Left renal pelvis (tissue), 4 donors: Measurements from ENCODE around the gene NLRP6. TPM values are rescaled to one million over a fixed set of nuclear protein-coding genes. Genes with fewer than 3 reads are reported as not detected.
"Not testable (repeated sequence)": the region's sequence is repeated elsewhere in the genome, so short reads cannot be mapped to it uniquely, and the experiment has no call there.

Experiments used
- DNase-seq, 4 donors: peaks; one replicate each; pipeline ENCODE4 v3.0.0-alpha.2; 2013; ENCODE audit warnings: low read depth in 4 of 4, low spot score in 3 of 4
- polyA plus RNA-seq, 4 donors: library from polyadenylated mRNA; unstranded; fragments of 120-200 nt; gene quantifications; one replicate each; pipeline ENCODE4 v1.2.1, GENCODE V29; 2013; ENCODE audit not compliant: insufficient read length in 4 of 4

The NLRP6 gene
- polyA plus RNA-seq, 4 donors: 0.04 to 0.50 (median 0.22) TPM

DNA sequence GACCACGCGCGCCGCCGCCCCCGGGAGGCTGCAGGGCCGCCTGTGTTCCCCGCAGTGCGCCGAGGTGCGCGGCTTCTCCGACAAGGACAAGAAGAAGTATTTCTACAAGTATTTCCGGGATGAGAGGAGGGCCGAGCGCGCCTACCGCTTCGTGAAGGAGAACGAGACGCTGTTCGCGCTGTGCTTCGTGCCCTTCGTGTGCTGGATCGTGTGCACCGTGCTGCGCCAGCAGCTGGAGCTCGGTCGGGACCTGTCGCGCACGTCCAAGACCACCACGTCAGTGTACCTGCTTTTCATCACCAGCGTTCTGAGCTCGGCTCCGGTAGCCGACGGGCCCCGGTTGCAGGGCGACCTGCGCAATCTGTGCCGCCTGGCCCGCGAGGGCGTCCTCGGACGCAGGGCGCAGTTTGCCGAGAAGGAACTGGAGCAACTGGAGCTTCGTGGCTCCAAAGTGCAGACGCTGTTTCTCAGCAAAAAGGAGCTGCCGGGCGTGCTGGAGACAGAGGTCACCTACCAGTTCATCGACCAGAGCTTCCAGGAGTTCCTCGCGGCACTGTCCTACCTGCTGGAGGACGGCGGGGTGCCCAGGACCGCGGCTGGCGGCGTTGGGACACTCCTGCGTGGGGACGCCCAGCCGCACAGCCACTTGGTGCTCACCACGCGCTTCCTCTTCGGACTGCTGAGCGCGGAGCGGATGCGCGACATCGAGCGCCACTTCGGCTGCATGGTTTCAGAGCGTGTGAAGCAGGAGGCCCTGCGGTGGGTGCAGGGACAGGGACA is 2.7 kb downstream of the NLRP6 start:
- no peak for DNase-seq

DNA sequence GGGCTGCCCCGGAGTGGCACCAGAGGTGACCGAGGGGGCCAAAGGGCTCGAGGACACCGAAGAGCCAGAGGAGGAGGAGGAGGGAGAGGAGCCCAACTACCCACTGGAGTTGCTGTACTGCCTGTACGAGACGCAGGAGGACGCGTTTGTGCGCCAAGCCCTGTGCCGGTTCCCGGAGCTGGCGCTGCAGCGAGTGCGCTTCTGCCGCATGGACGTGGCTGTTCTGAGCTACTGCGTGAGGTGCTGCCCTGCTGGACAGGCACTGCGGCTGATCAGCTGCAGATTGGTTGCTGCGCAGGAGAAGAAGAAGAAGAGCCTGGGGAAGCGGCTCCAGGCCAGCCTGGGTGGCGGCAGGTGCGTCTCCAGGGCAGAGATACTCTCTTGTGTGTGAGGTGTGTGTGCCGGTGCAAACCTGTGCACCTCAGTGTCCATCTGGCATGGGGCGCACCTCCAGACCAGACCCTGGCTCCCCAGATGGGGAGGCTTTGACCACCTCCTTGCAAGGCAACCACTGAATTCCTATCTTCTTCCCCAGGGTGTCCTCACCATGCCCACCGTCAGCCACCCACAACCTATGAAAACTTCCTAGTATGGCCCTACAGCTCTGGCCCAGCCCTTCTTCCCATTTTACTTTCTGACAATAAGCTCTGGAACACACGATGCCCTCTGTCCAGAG is 3.4 kb downstream of the NLRP6 start:
- DNase-seq: no peak

DNA sequence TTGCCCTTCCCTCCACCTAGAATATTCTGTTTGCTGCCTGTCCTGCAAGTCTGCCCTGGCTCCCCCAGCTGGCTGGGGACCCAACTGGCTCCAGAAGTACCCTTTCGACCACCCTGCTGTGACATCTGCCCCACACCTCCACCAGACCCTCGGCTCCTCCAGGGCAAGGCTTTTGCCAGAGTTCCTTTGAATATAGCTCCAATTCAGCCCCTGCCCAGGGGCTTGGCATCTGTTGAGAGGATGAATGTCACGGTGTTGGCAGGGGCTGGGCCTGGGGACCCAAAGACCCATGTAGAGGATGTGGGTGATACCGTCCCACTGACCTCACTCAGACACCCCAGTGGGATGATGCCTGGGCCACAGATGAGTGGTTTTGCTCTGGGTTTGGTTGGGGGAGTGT is 4.0 kb downstream of the NLRP6 start:
- DNase-seq: no peak

DNA sequence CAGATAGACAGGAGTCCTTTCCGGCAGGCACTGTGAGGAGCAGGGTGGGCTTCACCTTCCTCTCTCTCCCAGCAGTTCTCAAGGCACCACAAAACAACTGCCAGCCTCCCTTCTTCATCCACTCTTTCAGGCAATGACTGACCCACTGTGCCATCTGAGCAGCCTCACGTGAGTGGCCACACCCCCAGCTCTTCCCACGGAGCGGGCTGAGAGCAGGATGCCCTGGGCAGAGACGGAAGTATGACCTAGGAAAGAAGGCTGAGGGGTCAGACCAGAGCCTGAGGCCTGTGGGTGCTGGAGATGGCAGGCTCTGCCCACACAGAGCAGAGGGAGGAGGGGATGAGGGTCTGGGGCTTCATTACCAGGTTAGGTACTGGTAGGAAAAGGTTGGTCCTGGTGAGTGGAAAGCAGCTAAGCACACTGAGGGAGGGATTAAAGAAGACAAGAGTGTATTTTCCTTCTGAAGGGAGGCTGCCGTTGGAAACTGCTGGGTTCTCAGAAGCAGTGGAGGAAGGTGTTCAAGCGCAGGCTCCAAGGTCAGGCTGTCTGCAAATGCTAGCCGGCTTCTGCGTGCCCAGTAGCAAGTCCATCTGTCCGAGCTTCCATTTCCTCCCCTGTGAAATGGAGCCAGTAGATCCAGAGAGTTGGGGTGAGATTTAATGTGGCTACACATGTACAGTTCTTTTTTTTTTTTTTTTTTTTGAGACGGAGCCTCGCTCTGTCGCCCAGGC is 4.6 kb downstream of the NLRP6 start:
- DNase-seq: no peak

DNA sequence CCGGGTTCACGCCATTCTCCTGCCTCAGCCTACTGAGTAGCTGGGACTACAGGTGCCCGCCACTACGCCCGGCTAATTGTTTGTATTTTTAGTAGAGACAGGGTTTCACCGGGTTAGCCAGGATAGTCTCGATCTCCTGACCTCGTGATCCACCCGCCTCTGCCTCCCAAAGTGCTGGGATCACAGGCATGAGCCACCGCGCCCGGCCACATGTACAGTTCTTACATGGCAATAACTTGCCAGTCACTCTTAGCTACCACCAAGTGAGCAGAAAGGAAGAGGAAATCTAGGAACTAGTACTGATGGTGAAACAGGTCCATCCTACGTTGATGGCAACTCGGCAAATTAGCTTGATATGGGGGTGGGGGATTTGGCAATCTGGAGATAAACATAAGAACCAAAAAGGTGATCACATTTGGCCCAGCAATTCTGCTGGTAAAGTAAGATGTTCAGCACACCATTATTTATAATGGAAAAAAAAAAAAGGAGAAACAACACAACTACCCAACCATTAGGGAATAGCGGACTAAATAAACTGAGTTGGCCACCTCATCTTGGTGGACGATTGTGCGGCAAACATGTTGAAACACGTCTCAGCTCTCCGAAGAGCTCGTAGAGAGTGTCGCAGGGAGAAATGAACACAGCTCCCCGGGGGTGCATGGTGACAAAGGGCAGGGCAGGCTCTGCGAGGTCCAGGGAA is 5.3 kb downstream of the NLRP6 start:
- no peak for DNase-seq

DNA sequence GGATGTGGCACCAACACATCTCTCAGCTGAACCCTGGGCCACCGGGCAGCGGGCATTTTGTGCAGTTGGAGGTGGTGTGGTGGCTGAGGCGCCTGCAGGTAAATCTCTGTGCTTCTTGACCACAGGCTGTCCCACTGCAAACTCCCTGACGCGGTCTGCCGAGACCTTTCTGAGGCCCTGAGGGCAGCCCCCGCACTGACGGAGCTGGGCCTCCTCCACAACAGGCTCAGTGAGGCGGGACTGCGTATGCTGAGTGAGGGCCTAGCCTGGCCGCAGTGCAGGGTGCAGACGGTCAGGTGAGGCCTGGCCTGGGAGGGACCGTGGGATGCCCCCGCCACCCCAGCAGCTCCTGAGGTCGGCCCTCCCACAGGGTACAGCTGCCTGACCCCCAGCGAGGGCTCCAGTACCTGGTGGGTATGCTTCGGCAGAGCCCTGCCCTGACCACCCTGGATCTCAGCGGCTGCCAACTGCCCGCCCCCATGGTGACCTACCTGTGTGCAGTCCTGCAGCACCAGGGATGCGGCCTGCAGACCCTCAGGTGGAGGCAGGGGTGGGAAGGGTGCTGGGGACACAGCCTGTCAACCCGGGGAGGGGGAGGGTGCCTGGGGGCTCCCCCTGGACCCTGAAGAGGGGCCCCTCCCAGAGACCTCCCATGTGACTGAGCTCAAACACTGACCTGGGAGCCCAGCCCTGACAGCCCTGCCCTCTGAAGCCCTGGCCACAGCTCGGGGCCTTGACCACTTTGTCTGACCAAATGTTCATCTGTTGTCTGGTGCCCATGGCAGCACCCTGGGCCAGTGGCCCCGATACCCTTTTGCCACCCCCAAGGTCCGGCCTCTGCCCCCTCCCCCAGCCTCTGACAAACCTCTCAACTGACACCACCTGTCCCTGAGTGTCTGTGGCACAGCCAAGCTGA is 6.2 kb downstream of the NLRP6 start:
- no peak for DNase-seq

DNA sequence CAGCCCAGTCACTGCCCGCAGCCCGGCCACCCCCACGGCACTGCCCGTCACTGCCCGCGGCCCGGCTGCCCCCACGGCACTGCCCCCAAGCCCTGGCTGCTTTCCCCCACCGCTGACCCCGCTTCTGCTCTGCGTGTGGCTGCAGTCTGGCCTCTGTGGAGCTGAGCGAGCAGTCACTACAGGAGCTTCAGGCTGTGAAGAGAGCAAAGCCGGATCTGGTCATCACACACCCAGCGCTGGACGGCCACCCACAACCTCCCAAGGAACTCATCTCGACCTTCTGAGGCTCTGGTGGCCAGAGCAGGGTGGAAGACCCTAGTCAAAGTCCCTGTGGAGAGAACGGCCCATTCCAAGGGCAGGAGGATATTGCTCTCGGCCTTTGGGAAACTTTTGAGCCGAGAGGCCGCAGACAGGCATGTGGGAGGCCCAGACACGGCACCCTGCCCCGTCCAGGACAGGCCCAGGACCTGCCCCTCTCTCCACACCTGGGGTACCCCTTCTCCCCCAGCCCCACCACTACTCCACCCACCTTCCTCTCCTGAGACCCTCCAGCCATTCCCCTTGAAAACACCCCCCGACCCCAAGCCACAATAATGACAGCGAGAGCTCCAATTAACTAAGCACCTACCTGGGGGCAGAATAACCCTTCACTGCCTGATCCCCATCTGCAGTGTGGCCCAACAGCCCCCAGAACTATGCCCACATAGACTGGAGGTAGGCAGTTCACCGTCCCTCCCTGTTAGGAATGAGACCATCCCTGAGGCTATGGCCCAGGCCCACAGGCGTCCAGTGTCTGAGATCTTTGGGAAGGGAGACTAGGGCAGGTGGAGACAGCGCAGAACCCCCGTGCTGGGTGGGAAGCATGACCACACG is 7.0 kb downstream of the NLRP6 start:
- no peak for DNase-seq

DNA sequence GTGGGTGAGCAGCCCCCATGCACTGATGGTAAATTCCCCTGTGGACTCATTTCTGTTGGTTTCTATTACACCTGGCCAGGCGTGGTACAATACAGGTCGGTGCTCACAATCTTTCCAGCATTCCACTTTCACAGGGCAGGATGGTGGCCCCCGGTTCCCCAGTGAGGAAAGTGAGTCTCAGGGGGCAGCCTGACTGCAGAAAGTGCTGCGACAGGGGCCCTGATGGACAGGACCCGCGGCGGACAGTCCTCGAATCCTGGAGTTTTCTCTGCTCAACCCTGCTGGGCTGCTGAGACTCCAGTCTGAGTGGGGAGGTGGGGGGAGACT is 7.7 kb downstream of the NLRP6 start:
- no peak for DNase-seq

DNA sequence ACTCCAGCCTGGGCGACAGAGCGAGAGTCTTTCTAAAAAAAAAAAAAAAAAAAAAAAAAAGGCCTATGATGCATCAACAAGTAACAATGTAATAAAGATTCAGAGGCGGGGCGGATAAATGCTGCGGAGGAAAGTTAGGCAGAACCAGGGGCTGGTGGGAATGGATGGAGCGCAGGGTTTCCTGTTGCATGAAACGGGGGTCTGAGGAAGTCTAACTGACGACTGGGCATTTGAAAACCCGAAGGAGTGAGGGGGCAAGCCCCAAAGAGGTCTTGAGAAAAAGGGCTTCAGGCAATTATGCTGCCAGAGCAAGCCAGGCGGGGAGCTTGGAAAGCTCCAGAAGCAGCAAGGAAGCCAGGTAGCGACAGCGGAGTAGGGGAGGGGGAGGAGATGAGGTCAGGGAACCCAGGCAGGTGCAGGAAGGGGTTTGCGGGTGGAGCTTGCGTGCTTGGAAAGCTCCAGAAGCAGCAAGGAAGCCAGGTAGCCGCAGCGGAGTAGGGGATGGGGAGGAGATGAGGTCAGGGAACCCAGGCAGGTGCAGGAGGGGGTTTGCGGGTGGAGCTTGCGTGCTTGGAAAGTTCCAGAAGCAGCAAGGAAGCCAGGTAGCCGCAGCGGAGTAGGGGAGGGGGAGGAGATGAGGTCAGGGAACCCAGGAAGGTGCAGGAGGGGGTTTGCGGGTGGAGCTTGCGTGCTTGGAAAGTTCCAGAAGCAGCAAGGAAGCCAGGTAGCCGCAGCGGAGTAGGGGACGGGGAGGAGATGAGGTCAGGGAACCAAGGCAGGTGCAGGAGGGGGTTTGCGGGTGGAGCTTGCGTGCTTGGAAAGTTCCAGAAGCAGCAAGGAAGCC is 9.0 kb downstream of the NLRP6 start:
- DNase-seq: not testable (repeated sequence)

DNA sequence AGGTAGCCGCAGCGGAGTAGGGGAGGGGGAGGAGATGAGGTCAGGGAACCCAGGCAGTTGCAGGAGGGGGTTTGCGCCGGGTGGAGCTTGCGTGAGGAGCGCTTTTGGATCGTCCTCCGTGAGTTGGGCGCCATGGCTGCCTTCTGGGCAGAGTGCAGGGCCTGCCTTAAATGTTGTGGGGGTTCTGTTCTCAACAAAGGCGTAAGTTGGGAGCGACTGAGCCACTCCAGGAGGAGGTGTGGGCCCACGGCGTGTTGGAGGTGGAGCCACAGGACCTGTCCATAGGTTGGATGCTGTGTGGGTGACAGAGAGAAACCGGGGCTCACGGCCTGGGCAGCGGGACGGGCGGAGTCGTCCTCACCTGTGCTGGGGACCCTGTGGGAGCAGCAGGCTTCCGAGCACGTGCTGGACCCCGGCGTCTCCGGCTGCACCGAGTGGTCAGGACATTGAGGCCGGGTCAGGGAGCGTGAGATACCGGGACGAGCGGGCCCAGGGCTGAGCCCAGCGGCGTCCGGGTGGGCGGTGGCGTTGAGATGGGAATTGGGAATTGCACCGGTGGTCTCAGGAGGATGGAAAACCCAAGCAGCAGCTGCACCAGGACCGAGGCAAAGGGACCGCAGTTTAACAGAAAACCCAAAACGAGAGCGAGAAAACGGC is 9.7 kb downstream of the NLRP6 start:
- DNase-seq: no peak

DNA sequence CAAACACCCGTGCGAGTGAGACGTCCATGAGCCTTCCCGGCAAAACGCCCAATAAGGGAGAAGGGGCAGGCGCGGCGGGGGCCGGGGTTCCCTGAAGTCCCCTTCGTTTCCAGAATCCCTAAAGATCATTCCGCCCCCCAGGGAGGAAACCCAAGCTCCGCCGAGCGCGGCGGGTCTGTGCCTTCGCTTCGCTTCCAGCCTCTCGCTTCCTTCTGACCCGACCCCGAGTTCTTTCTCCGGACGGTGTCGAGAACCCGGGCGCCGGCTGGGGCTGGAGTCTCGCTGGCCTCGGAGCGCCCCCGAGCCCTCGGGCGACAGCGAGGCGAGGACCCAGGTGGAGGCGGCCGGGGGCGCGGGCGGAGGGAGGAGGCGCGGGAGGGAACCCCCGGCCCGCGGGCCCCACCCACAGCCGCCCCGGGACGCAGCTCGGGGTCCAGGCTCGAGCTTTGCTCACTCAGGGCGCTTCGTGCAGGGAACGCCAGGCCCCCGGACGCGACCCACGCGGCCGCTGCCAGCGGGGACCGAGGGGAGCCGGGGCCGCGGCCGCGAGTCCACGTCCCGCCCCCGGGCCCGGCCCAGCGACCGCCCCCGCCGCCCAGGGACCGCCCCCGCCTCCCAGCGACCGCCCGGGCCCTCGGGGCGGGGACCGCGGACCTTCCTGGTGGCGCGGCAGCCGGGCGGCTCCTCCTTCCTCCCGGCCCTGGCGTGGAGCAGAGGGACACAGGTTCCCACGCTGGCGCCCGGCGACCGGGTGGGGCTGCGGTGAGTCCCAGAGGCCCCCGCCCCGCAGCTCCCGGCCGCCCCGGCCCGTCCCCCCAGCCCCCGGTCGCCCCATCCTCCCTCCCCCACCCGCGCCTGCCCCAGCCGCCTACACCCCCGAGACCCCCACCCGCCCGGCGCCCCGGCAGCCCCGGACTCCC is 10.5 kb downstream of the NLRP6 start, which contains the start of gene PGGHG:
Gene PGGHG (plus strand): TSS at position 649 of the 920 bp plus-strand sequence. CDS start 691 bp downstream, outside the sequence.
- no peak for DNase-seq

DNA sequence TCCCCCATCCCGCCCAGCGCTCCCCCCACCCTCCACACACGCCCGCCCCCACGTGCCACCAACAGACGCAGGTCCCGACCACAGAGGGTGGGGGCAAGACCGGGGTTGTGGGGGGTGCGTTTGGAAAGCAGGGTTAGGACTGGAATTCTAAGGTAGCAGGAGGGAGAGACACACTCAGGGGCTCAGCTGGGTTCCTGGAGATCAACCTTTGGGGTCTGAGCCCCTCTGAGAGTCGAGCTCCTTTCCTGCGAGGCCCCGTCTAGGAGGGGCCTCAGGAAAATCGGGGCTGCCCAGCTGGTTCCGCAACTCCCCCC is 11.1 kb downstream of the NLRP6 start:
- DNase-seq: no peak

DNA sequence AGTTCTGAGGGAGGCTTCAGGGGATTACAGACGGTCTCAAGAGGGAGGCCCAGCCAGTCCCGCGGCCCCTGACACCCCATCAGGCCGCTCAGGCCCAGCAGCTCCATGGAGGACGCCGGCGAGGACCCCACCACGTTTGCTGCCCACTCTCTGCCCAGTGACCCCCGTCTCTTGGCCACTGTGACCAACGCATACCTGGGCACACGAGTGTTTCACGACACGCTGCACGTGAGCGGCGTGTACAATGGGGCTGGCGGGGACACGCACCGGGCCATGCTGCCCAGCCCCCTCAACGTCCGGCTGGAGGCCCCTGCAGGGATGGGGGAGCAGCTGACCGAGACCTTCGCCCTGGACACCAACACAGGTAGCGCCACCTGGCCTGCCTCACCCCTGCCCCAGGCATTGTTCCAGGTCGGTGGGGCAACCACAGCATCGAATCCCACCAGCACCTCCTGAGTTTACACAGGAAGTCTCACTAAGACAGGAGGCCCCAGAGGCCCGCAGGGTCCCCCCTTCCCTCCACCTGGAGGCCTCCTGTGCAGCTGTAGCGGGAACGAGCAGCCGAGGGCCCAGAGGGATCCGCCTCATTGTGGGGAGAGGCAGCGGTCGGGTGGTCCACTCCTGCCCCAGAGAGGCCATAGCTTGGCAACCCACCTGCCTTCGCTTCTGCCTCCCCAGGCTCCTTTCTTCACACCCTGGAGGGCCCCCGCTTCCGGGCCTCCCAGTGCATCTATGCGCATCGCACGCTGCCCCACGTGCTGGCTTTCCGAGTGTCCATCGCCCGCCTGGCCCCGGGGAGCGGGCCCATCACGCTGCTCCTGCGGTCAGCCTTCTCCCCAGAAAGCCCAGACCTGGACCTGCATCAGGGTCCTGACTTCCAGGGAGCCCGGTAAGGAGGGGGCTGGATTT is 11.8 kb downstream of the NLRP6 start:
- no peak for DNase-seq

DNA sequence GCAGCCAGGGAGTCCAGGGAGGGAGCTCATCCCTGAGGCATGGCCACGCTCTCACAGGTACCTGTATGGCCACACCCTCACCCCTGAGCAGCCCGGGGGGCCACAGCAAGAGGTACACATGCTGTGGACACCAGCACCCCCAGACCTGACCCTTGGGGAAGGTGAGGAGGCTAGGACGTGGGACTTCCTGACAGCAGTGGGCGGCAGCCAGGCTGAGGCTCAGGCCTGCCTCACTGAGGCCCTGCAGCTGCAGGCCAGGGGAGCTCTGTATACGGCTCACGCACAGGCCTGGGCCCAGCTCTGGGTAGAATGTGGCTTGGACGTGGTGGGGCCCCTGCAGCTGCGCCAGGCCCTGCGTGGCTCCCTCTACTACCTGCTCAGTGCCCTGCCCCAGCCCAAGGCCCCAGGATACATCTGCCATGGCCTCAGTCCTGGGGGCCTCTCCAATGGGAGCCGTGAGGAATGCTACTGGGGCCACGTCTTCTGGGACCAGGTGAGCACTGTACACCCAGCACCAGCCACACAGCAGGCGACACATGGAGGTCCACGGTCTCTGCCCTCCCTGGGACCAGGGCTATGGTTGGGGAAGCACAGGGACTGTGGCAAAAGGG is 12.5 kb downstream of the NLRP6 start:
- DNase-seq: no peak
